ENCODE results near the gene C15orf39. TPM values are rescaled to one million over a fixed set of nuclear protein-coding genes. Genes with fewer than 3 reads are reported as not detected.
"Not testable (repeated sequence)": the region's sequence is repeated elsewhere in the genome, so short reads cannot be mapped to it uniquely, and the experiment has no call there.

The C15orf39 gene
- total RNA-seq, 1 donor from 2014 or later, result 31.7 TPM

DNA sequence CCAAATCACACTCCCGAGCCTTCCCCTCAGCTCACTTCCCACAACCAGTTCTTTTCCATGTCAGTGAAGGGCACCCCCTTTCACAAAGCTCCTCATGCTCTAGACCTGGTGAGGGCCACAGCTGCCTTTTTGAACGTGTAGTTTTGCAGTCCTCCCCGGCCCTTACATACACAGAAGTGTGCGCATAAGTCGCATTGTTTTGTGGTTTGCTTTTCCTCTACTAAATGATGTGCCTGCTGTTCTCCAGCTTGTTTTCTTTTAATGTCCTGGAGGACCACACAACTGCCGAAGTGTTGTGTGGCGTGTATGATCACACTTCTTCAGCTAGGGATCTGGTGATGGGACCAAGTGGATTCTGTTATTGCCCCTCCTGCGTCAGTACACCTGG, 7.6 kb downstream of the C15orf39 start:
- no peak for DNase-seq (ENCODE audit: low spot score)

GRCh38 chr15:75210811-75211230, 9.1 kb downstream of the C15orf39 start:
- DNase-seq (ENCODE audit: low spot score), result no peak

DNA sequence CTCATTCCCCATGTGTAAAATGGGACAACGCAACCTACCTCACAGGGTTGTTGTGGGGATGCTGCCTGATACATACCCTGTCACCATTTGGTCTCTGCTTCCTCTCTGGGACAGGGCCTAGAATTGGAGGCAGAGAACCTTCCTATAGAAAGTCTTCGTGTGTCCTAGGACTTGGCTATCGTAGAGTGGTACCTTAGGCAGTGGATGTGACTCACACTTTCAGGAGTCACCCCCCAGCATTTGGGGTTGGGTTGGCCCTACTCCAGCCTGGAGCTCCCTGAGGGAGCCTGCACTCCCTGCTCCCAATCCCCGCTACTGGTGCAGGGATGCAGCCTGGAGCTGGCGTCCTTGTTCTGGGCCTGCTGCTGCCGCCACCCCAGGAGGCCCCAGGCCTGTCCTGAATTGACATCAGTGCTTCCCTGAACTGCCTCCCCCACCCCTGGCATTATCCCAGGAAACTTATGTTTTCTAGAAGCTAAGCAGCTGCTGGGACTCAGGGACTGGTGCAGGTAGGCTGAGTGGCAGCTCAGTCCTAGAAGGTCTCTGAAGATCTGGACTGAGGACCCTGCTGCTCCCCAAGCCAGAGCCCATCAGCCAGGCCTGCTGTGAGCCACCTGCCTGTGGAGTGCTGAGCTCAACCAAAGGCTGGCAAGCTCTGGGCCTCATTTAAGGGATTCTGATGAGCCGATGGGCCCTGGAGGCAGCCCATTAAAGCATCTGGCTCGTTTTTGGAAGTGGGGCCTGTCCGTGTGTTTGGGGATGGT, 9.9 kb downstream of the C15orf39 start:
- no peak for DNase-seq (ENCODE audit: low spot score)

GRCh38 chr15:75212200-75212858, 10.6 kb downstream of the C15orf39 start:
- DNase-seq (ENCODE audit: low spot score), result no peak

DNA sequence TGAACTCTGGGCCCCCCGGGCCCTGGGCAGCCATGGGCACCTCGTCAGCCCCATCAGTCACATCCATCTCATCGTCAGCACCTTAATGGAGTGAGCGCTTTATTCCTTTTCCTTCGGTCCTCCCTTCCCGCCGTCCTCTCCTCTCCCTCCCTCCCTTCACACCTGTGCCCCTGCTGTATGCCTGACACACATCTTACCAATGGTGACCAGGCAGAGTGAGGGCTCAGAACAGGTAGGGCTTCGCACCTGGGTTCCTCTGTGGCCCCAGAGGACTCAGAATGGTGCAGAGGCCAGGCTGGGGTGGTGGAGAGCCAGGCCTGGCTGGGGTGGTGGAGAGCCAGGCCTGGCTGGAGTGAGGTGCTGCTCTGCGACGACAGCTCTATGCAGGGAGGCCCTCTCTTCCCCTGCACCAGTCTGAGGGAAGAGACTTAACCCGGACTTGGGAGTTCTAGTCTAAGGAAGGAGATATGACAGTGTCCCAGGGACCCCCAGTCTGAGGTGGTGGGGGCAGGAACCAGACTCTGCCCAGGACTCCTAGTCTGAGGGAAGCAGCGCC, 11.6 kb downstream of the C15orf39 start:
- no peak for DNase-seq (ENCODE audit: low spot score)

DNA sequence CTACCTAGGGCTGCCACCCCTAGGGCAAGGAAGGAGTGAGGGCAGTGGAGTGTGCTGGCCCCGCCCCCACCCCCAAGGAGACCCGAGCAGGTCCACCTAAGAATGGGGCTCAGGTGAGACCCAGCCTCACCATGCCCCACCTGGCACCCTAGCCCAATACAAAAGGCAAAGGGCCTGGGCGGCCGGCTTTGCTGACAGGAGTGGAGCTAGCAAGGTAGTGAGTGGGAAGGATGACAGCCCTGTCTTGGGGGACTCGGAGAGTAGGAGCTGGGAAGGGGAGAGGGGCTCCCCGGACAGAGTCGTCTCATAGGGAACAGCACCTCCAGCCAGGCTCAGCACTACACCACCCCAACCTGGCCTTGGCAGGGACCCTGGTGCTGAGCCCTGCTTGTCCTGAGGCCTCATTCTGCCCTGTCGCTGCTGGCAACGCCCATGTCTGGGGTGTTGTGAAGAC, 12.1 kb downstream of the C15orf39 start:
- DNase-seq (ENCODE audit: low spot score), result no peak

- DNase-seq (ENCODE audit: low spot score), result no peak
These were observed 12.8 kb downstream of the C15orf39 start for GRCh38 chr15:75214293-75215096.

- DNase-seq (ENCODE audit: low spot score), result no peak
These were observed 13.7 kb downstream of the C15orf39 start for GRCh38 chr15:75215107-75216004.

- DNase-seq (ENCODE audit: low spot score), result no peak
These were observed 15.3 kb downstream of the C15orf39 start for GRCh38 chr15:75217012-75217411.

- DNase-seq (ENCODE audit: low spot score), result not testable (repeated sequence)
These were observed 15.9 kb downstream of the C15orf39 start for GRCh38 chr15:75217574-75217973.

DNA sequence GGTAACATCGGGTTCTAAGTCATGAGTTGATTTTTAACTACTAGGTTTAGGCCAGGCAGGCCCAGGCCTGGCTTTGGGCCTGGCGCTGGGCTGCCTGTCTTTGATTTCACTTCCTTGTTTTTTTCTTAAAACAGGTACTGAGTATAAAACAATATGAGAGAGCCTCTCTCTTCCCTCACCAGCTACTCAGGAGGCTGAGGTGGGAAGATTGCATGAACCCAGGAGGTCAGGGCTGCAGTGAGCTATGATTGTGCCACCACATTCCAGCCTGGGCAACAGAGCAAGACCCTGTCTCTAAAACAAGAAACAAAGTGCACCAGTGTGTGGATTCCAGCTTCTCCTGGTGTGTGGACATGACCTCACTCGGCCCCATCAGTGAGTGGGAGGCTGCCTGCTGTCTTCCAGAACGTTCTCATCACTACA, 17.8 kb downstream of the C15orf39 start:
- DNase-seq (ENCODE audit: low spot score), result not testable (repeated sequence)

- no peak for DNase-seq (ENCODE audit: low spot score)
These were observed 22.0 kb downstream of the C15orf39 start for GRCh38 chr15:75223688-75224087.

GRCh38 chr15:75224281-75224680, 22.6 kb downstream of the C15orf39 start:
- no peak for DNase-seq (ENCODE audit: low spot score)

- not testable (repeated sequence) for DNase-seq (ENCODE audit: low spot score)
These were observed 23.6 kb downstream of the C15orf39 start for GRCh38 chr15:75225102-75225836.

DNA sequence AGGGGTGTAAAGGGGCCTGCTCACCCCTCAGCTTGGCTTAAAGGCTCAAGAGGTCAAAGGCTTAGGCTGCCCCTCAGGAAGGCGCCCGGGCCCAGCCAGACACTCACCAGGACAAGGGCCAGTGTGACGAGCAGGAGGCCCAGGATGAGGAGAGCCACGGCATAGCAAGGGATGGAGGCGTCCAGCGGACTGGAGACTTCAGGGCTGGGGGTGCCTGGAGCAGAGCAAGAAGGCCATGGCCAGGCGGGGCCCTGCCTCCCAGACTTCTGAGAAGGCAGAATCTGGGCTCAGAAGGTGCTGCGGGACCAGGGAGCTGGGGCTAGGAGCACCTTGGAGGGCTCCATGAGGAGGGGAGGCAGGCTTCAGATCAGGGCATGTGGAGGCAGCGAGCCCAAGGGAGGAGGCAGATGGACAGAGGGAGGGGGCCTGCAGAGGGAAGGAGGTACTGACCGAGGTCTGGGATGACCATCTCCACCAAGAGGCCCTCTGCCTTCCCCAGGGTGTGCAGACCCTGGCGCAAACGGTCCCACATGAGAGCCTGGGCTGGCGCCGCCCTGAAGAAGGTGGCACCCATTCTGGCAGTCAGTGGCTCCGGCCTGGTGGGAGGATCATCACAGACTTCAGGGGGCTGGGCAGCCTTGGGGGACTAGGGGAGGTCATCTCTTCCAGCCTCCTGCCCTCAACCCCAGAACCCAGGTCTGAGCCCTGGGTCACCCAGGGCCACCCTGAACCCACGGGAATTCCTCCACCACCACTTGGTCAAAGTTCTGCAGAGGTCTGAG, 24.5 kb downstream of the C15orf39 start:
- DNase-seq (ENCODE audit: low spot score), result no peak

DNA sequence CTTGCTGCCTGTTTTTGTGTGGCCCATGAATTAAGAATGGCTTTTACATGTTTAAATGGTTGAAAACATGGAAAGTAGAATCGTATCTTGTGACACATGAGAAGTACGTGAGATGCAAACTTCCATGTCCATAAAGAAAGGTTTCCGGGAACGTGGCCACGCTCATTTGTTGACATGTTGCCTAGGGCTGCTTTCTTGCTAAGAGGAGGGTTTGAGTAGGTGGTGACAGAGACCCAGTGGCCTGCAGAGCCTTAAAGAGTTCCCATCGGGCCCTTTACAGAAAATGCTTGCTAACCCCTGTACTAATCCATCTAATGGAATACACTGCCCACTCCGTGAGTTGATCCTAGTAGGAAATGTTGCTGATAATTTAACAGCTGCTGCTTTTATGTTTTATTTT, 25.4 kb downstream of the C15orf39 start:
- not testable (repeated sequence) for DNase-seq (ENCODE audit: low spot score)

GRCh38 chr15:75227663-75228280, 26.1 kb downstream of the C15orf39 start:
- no peak for DNase-seq (ENCODE audit: low spot score)

- no peak for DNase-seq (ENCODE audit: low spot score)
These were observed 27.1 kb downstream of the C15orf39 start for GRCh38 chr15:75228787-75229186.
